ENCODE results near the gene GRAMD1A. TPM values are rescaled to one million over a fixed set of nuclear protein-coding genes. Genes with fewer than 3 reads are reported as not detected.

Gene GRAMD1A
- total and polyA plus RNA-seq, 9 of the 15 experiments (the other 6 are each of a cell fraction or from before 2014, with no cell fraction given), result 1.4 to 63.8 (median 38.5) TPM

DNA sequence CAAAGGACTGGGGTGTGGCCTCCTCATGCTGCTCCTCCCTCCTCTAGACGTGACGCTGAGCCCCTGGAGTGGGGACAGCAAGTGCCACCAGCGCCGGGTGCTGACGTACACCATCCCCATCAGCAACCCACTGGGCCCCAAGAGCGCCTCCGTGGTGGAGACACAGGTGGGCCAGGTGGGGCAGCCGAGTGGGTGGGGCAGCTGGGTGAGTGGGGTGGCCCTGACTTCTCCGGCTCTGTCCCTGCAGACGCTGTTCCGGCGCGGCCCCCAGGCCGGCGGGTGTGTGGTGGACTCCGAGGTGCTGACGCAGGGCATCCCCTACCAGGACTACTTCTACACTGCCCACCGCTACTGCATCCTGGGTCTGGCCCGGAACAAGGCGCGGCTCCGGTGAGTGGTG is 19.0 kb downstream of the GRAMD1A start:
- no TSS peak for BruUV-seq (replicated peaks)
- Histone ChIP-seq H3K4me2 (ENCODE audit: insufficient read depth, low read length) (no peak overlapping the region), H3K79me2 (ENCODE audit: control insufficient read depth, insufficient read depth, low read length) (no peaks in the 10 kb centered on the region), H3K27me3 (ENCODE audit: control insufficient read depth in 2 of 2, insufficient read depth in 2 of 2, low read length in 2 of 2) (no peaks in the 10 kb centered on the region), H3K9me1 (ENCODE audit: control insufficient read depth, insufficient read depth, low read length) (no peaks in the 10 kb centered on the region), H3K4me3 (no peak overlapping the region), H3K9ac (ENCODE audit: insufficient read depth in 1 of 2, low read depth in 2 of 2, low read length in 2 of 2) (no peak overlapping the region; a peak in 1 of 4 replicates), H3K9me3 (replicated peaks; ENCODE audit: control insufficient read depth, insufficient read depth, low read depth, low read length) (no peaks in the 10 kb centered on the region), H3K4me1 (replicated peaks in 1 of 2; ENCODE audit: control insufficient read depth in 2 of 2, insufficient read depth in 2 of 2, low read length in 2 of 2) (peaks cover 0 to 10% of the 10 kb centered on the region in 2 experiments; a peak in 1 of 5 replicates), H4K20me1 (replicated peaks; ENCODE audit: control insufficient read depth, insufficient read depth, low read length) (no peaks in the 10 kb centered on the region), H2AFZ (ENCODE audit: low read depth, low read length) (no peak overlapping the region), H3K36me3 (ENCODE audit: control insufficient read depth, insufficient read depth, low read length) (peaks cover 92% of the 10 kb centered on the region), H3K27ac (ENCODE audit: extremely low read depth, low read depth, low read length) (no peak overlapping the region)
- 97% methylated on average over 7 of the region's 22 CpGs for WGBS (ENCODE audit: insufficient coverage, low coverage, missing lambda C conversion rate)
- ChIA-PET CTCF (ENCODE audit: low intra/inter-chr PET ratio) (no interaction called here), POLR2A (no interaction called here)
- intact Hi-C loops (cut with micrococcal nuclease) (no loop called here), in situ Hi-C loops (cut with MboI) (no loop called here)
- DNase-seq (ENCODE audit: extremely low read depth in 1 of 4, low spot score in 3 of 4) (no peak), FAIRE-seq (no peak), ATAC-seq (no peak)
- peak; percentile 39; the same call in 1 of the 2 replicates for TF ChIP-seq RBFOX2 (IDR thresholded peaks at IDR 0.05; ENCODE audit: low read depth, low read length)
- TF ChIP-seq GATAD2A (IDR thresholded peaks at IDR 0.05), result no peak
- peak; percentile 54 for TF ChIP-seq RBM22 (IDR thresholded peaks at IDR 0.05; ENCODE audit: low read depth, low read length, poor library complexity, severe bottlenecking)
- TF ChIP-seq POLR2G (IDR thresholded peaks at IDR 0.05; ENCODE audit: low read depth, low read length), result peak; percentile 48; the same call in 1 of the 2 replicates

GRCh38 chr19:35021016-35021415 is 20.9 kb downstream of the GRAMD1A start:
- CTCF ChIA-PET (ENCODE audit: low intra/inter-chr PET ratio), result no interaction called here
- DNase-seq (ENCODE audit: extremely low read depth in 1 of 4, low spot score in 3 of 4), result no peak
- H3K79me2 ChIP-seq (ENCODE audit: control insufficient read depth, insufficient read depth, low read length), result no peaks in the 10 kb centered on the region
- H3K27me3 ChIP-seq (ENCODE audit: control insufficient read depth in 2 of 2, insufficient read depth in 2 of 2, low read length in 2 of 2), result no peaks in the 10 kb centered on the region
- H3K27ac ChIP-seq (ENCODE audit: extremely low read depth, low read depth, low read length), result no peak overlapping the region
- 97% methylated on average over 10 of the region's 10 CpGs for WGBS (ENCODE audit: insufficient coverage, low coverage, missing lambda C conversion rate)
- H2AFZ ChIP-seq (ENCODE audit: low read depth, low read length), result no peak overlapping the region
- H3K9me1 ChIP-seq (ENCODE audit: control insufficient read depth, insufficient read depth, low read length), result no peaks in the 10 kb centered on the region
- no peak for ATAC-seq
- no peak overlapping the region for H3K4me2 ChIP-seq (ENCODE audit: insufficient read depth, low read length)
- intact Hi-C loops (cut with micrococcal nuclease), result no loop called here
- H3K36me3 ChIP-seq (ENCODE audit: control insufficient read depth, insufficient read depth, low read length), result peaks cover 90% of the 10 kb centered on the region; the same call in 2 of the 3 replicates
- H3K9me3 ChIP-seq (replicated peaks; ENCODE audit: control insufficient read depth, insufficient read depth, low read depth, low read length), result no peaks in the 10 kb centered on the region
- no peak for FAIRE-seq
- peaks cover 0 to 5% of the 10 kb centered on the region in 2 experiments; a peak in 1 of 5 replicates for H3K4me1 ChIP-seq (replicated peaks in 1 of 2; ENCODE audit: control insufficient read depth in 2 of 2, insufficient read depth in 2 of 2, low read length in 2 of 2)
- POLR2A ChIA-PET, result interaction anchor here (0.6 kb wide), 1 partner anchor 295 kb away, joined by 5 read pairs; no protein-coding TSS in a partner anchor
- no peak for TF ChIP-seq DPF2 (IDR thresholded peaks at IDR 0.05)
- TF ChIP-seq ZBTB8A (IDR thresholded peaks at IDR 0.05; ENCODE audit: partially characterized antibody), result no peak
- no peak for TF ChIP-seq ILF3 (IDR thresholded peaks at IDR 0.05; ENCODE audit: borderline replicate concordance)
- TF ChIP-seq DEAF1 (CRISPR knock-in tag; IDR thresholded peaks at IDR 0.05), result no peak
- no peak for TF ChIP-seq ZNF280A (IDR thresholded peaks at IDR 0.05; ENCODE audit: low read depth, partially characterized antibody)
- TF ChIP-seq KLF10 (CRISPR knock-in tag; IDR thresholded peaks at IDR 0.05), result no peak
- TF ChIP-seq LEF1 (IDR thresholded peaks at IDR 0.05), result no peak
- no peak for TF ChIP-seq CEBPB (tag; IDR thresholded peaks at IDR 0.05)
- TF ChIP-seq ZFP1 (CRISPR knock-in tag; IDR thresholded peaks at IDR 0.05), result no peak
- no TSS peak for BruUV-seq (replicated peaks)
- H3K9ac ChIP-seq (ENCODE audit: insufficient read depth in 1 of 2, low read depth in 2 of 2, low read length in 2 of 2), result no peak overlapping the region
- no peak overlapping the region for H3K4me3 ChIP-seq
- H4K20me1 ChIP-seq (replicated peaks; ENCODE audit: control insufficient read depth, insufficient read depth, low read length), result no peaks in the 10 kb centered on the region
- in situ Hi-C loops (cut with MboI), result no loop called here
